Endothelial cell of umbilical vein (primary cell): ENCODE data around the gene ANXA4.

Source experiments
- CTCF ChIP-seq, 2 donors: IDR thresholded peaks; 1 replicate in 1 of 2; 2 replicates in 1 of 2; pipeline ENCODE4 v1.5.1; 2011; ENCODE audit warnings: low read length in 2 of 2, mild to moderate bottlenecking in 2 of 2, moderate library complexity in 2 of 2, control low read depth in 1 of 2, inconsistent platforms in 1 of 2, low read depth in 1 of 2; ENCODE audit not compliant: insufficient read depth in 1 of 2; ENCODE audit errors: extremely low read depth in 1 of 2
- EZH2 ChIP-seq: IDR thresholded peaks from 2 replicates; pipeline ENCODE4 v1.6.1; 2012; ENCODE audit warnings: borderline replicate concordance, low read depth, mild to moderate bottlenecking, moderate library complexity, low read length, inconsistent platforms; ENCODE audit not compliant: severe bottlenecking
- FOS ChIP-seq: IDR thresholded peaks from 2 replicates; pipeline ENCODE4 v1.6.1; 2011; ENCODE audit warnings: mild to moderate bottlenecking, low read length, moderate library complexity, borderline replicate concordance; ENCODE audit not compliant: insufficient read depth

- TF ChIP-seq CTCF (IDR thresholded peaks at IDR 0.05; ENCODE audit: extremely low read depth in 1 of 2, insufficient read depth in 1 of 2, low read depth in 1 of 2, low read length in 2 of 2), result no peak
- no peak for TF ChIP-seq EZH2
- TF ChIP-seq FOS, result no peak
Observed at GRCh38 chr2:69703189-69703588, 38.7 kb upstream of the ANXA4 start.
